Inferior parietal cortex (tissue), 1 donor: ENCODE measurements around the gene SCN1A.
A peak's percentile ranks its signal among the peaks of the same experiment; 100 is the strongest.
"Not testable (repeated sequence)": the region's sequence is repeated elsewhere in the genome, so short reads cannot be mapped to it uniquely, and the experiment has no call there.

Experiments
- DNase-seq: peaks from one replicate; pipeline ENCODE4 v3.0.0-alpha.2; 2016; ENCODE audit errors: extremely low spot score

SCN1A gene

GRCh38 chr2:166127217-166128155 is at the start of gene SCN1A:
TSS of gene SCN1A (minus strand) at chr2:166128020. CDS start at chr2:166073621, 54,399 bp downstream.
- DNase-seq, result peak; percentile 72

- DNase-seq, result no peak
Observed at GRCh38 chr2:166173263-166173662, 45.4 kb upstream of the SCN1A start.

- DNase-seq, result no peak
Observed at GRCh38 chr2:166171216-166171615, 43.4 kb upstream of the SCN1A start.

- no peak for DNase-seq
Observed at GRCh38 chr2:166170356-166170755, 42.5 kb upstream of the SCN1A start.

- DNase-seq, result no peak
Observed at GRCh38 chr2:166167449-166167848, 39.6 kb upstream of the SCN1A start.

GRCh38 chr2:166163775-166164174 is 36.0 kb upstream of the SCN1A start:
- DNase-seq, result no peak

- DNase-seq, result no peak
Observed at GRCh38 chr2:166158546-166158945, 30.7 kb upstream of the SCN1A start.

- DNase-seq, result no peak
Observed at GRCh38 chr2:166157578-166157977, 29.8 kb upstream of the SCN1A start.

- DNase-seq, result no peak
Observed at GRCh38 chr2:166156985-166157490, 29.2 kb upstream of the SCN1A start.

- no peak for DNase-seq
Observed at GRCh38 chr2:166155589-166155988, 27.8 kb upstream of the SCN1A start.

- DNase-seq, result no peak
Observed at GRCh38 chr2:166154685-166155338, 27.0 kb upstream of the SCN1A start.

GRCh38 chr2:166152064-166152463 is 24.2 kb upstream of the SCN1A start:
- DNase-seq, result no peak

- no peak for DNase-seq
Observed at GRCh38 chr2:166148500-166149400, 20.9 kb upstream of the SCN1A start.

GRCh38 chr2:166147883-166148282 is 20.1 kb upstream of the SCN1A start:
- DNase-seq, result no peak

- no peak for DNase-seq
Observed at GRCh38 chr2:166144071-166144470, 16.3 kb upstream of the SCN1A start.

- no peak for DNase-seq
Observed at GRCh38 chr2:166140932-166141331, 13.1 kb upstream of the SCN1A start.

- peak; percentile 16 for DNase-seq
Observed at GRCh38 chr2:166140475-166140874, 12.7 kb upstream of the SCN1A start.

GRCh38 chr2:166139479-166139878 is 11.7 kb upstream of the SCN1A start:
- not testable (repeated sequence) for DNase-seq

GRCh38 chr2:166138667-166139066 is 10.8 kb upstream of the SCN1A start:
- no peak for DNase-seq

- no peak for DNase-seq
Observed at GRCh38 chr2:166138144-166138543, 10.3 kb upstream of the SCN1A start.

GRCh38 chr2:166137331-166137730 is 9.5 kb upstream of the SCN1A start:
- no peak for DNase-seq

- DNase-seq, result no peak
Observed at GRCh38 chr2:166135849-166136258, 8.0 kb upstream of the SCN1A start.
